PC-9 (cell line): Measurements from ENCODE around the gene KATNIP. TPM values are rescaled to one million over a fixed set of nuclear protein-coding genes. Genes with fewer than 3 reads are reported as not detected.

ENCODE experiments used
- BruUV-seq: library from RNA; stranded (reverse); fragments of 400-500 nt; replicated peaks from 2 replicates; lab custom pipeline; 2021; lab: Mats Ljungman, UMichigan
- CTCF ChIA-PET: fragments of 300-600 bp; sonication (Branson Sonifier 250); formaldehyde crosslinking; loops from one replicate; lab custom pipeline; 2022; ENCODE audit warnings: antibody characterized with exemption; lab: Charles Lee
- POLR2A ChIA-PET: fragments of 300-600 bp; sonication (Branson Sonifier 250); formaldehyde crosslinking; loops from one replicate; lab custom pipeline; 2022; ENCODE audit warnings: antibody characterized with exemption; ENCODE audit not compliant: unreplicated experiment; lab: Charles Lee
- DNase-seq, 2 experiments: peaks; one replicate each; pipeline versions ENCODE4 v3.0.0 to v3.0.0-alpha.2; 2015 to 2022; ENCODE audit warnings: mixed read lengths in 1 of 2
- H2AFZ ChIP-seq: fragments of 200-600 bp; sonication (generic); 2 replicates; pipeline ENCODE4 v1.8.1; 2017; ENCODE audit warnings: antibody characterized with exemption
- H3F3A ChIP-seq: fragments of 200-600 bp; sonication (generic); 2 replicates; pipeline ENCODE4 v1.8.1; 2017; ENCODE audit warnings: antibody characterized with exemption, mild to moderate bottlenecking, low read depth; ENCODE audit not compliant: insufficient read depth
- H3K27ac ChIP-seq: fragments of 200-600 bp; sonication (generic); 2 replicates; pipeline ENCODE4 v1.6.1; 2016; ENCODE audit warnings: mixed run types
- H3K27me3 ChIP-seq: fragments of 200-600 bp; sonication (generic); 2 replicates; pipeline ENCODE4 v1.6.1; 2016; ENCODE audit warnings: low read depth, mixed run types; ENCODE audit not compliant: insufficient read depth
- H3K36me3 ChIP-seq: fragments of 200-600 bp; sonication (generic); 2 replicates; pipeline ENCODE4 v1.6.1; 2016; ENCODE audit warnings: low read depth, mixed run types
- H3K4me1 ChIP-seq: fragments of 200-600 bp; sonication (generic); replicated peaks from 2 replicates; pipeline ENCODE4 v1.6.1; 2016; ENCODE audit warnings: mixed run types; ENCODE audit not compliant: insufficient read depth
- H3K4me2 ChIP-seq: fragments of 200-600 bp; sonication (generic); 2 replicates; pipeline ENCODE4 v1.6.1; 2017; ENCODE audit warnings: mixed run types
- H3K4me3 ChIP-seq: fragments of 200-600 bp; sonication (generic); 2 replicates; pipeline ENCODE4 v1.6.1; 2016; ENCODE audit warnings: mixed run types
- H3K79me2 ChIP-seq: fragments of 200-600 bp; sonication (generic); 2 replicates; pipeline ENCODE4 v1.6.1; 2017; ENCODE audit warnings: low read depth, mixed run types
- H3K9me2 ChIP-seq: fragments of 200-600 bp; sonication (generic); 2 replicates; pipeline ENCODE4 v1.8.1; 2017; ENCODE audit warnings: mild to moderate bottlenecking; ENCODE audit not compliant: insufficient read depth
- H3K9me3 ChIP-seq: fragments of 200-600 bp; sonication (generic); 2 replicates; pipeline ENCODE4 v1.8.1; 2016; ENCODE audit warnings: low read depth; ENCODE audit not compliant: insufficient read depth
- H4K20me1 ChIP-seq: fragments of 200-600 bp; sonication (generic); 2 replicates; pipeline ENCODE4 v1.8.1; 2017; ENCODE audit not compliant: insufficient read depth
- CTCF ChIP-seq: fragments of 200-600 bp; sonication (generic); conservative IDR thresholded peaks from 2 replicates; pipeline ENCODE4 v1.6.1; 2017; ENCODE audit warnings: mixed run types, antibody characterized with exemption, mild to moderate bottlenecking, moderate library complexity
- EZH2 ChIP-seq: fragments of 200-600 bp; sonication (generic); IDR thresholded peaks from 2 replicates; pipeline ENCODE4 v1.8.0; 2017; ENCODE audit warnings: antibody characterized with exemption, low read depth
- intact Hi-C: fragments of 100-400 bp; cut with micrococcal nuclease; formaldehyde crosslinking; loops from one replicate; pipeline ENCODE4 v1.10.0; 2022; ENCODE audit not compliant: unreplicated experiment
- total RNA-seq: library from RNA; stranded (reverse); gene quantifications from 2 replicates; pipeline ENCODE4 v1.2.3, GENCODE V29; 2021

The KATNIP gene
- total RNA-seq, 1 experiment from 2014 or later: 64.8 TPM

- Histone ChIP-seq H3K4me1 (no peaks in the 10 kb centered on the region), H3K79me2 (no peaks in the 10 kb centered on the region), H3K9me2 (no peaks in the 10 kb centered on the region), H3K4me3 (no peak overlapping the region), H3K27ac (no peak overlapping the region), H3F3A (no peaks in the 10 kb centered on the region), H3K9me3 (no peaks in the 10 kb centered on the region), H3K27me3 (no peaks in the 10 kb centered on the region), H2AFZ (no peak overlapping the region), H4K20me1 (0 out of 2 replicates have a peak, but pooled peaks cover 5% of the 10 kb centered on the region), H3K36me3 (peaks cover 41% of the 10 kb centered on the region), H3K4me2 (no peak overlapping the region)
- TF ChIP-seq CTCF (no peak), EZH2 (no peak)
- intact Hi-C loops: no loop called here
- DNase-seq: no peak
- no TSS peak for BruUV-seq
- POLR2A ChIA-PET: interaction anchor here (0.6 to 0.7 kb wide), 2 partner anchors 18 to 327 kb away, joined by 3 read pairs; partner anchors contain the start of gene KATNIP
- CTCF ChIA-PET: no interaction called here
Measured at GRCh38 chr16:27531826-27532800, 17.8 kb upstream of the KATNIP start.

GRCh38 chr16:27534256-27534655 is 15.7 kb upstream of the KATNIP start:
- intact Hi-C loops: no loop called here

GRCh38 chr16:27538528-27538927 is 11.4 kb upstream of the KATNIP start:
- H3K27ac ChIP-seq: no peak overlapping the region
- no peaks in the 10 kb centered on the region for H3K4me1 ChIP-seq
- no peaks in the 10 kb centered on the region for H3K9me3 ChIP-seq
- TF ChIP-seq EZH2: no peak
- TF ChIP-seq CTCF: no peak
- no peaks in the 10 kb centered on the region for H3F3A ChIP-seq
- H4K20me1 ChIP-seq: 0 out of 2 replicates have a peak, but pooled peaks cover 5% of the 10 kb centered on the region
- no peaks in the 10 kb centered on the region for H3K9me2 ChIP-seq
- BruUV-seq: no TSS peak
- CTCF ChIA-PET: no interaction called here
- intact Hi-C loops: no loop called here
- H2AFZ ChIP-seq: no peak overlapping the region
- POLR2A ChIA-PET: no interaction called here
- no peaks in the 10 kb centered on the region for H3K27me3 ChIP-seq
- no peak overlapping the region for H3K4me3 ChIP-seq
- peaks cover 35% of the 10 kb centered on the region for H3K36me3 ChIP-seq
- H3K4me2 ChIP-seq: no peak overlapping the region
- no peaks in the 10 kb centered on the region for H3K79me2 ChIP-seq
- no peak for DNase-seq

More at GRCh38 chr16:27534256-27534655, 15.7 kb upstream of the KATNIP start:
- H2AFZ ChIP-seq: no peak overlapping the region
- H3K4me2 ChIP-seq: no peak overlapping the region
- POLR2A ChIA-PET: no interaction called here
- no TSS peak for BruUV-seq
- no peak for TF ChIP-seq EZH2
- TF ChIP-seq CTCF: no peak
- DNase-seq: no peak
- H3K9me3 ChIP-seq: no peaks in the 10 kb centered on the region
- peaks cover 33% of the 10 kb centered on the region for H3K36me3 ChIP-seq
- H3K4me1 ChIP-seq: no peaks in the 10 kb centered on the region
- H3K27me3 ChIP-seq: no peaks in the 10 kb centered on the region
- H3K79me2 ChIP-seq: no peaks in the 10 kb centered on the region
- 0 out of 2 replicates have a peak, but pooled peaks cover 7% of the 10 kb centered on the region for H4K20me1 ChIP-seq
- CTCF ChIA-PET: no interaction called here
- H3K4me3 ChIP-seq: no peak overlapping the region
- H3F3A ChIP-seq: no peaks in the 10 kb centered on the region
- no peaks in the 10 kb centered on the region for H3K9me2 ChIP-seq
- no peak overlapping the region for H3K27ac ChIP-seq
